Measurements from ENCODE around the gene NMRK2. TPM values are rescaled to one million over a fixed set of nuclear protein-coding genes. Genes with fewer than 3 reads are reported as not detected.

The NMRK2 gene
- total and polyA plus RNA-seq, 2 of the 13 experiments (the other 11 are each of a cell fraction or from before 2014, with no cell fraction given), result not detected

- TF ChIP-seq AKNA (CRISPR knock-in tag; IDR thresholded peaks at IDR 0.05; ENCODE audit: borderline replicate concordance) (no peak), FUBP1 (CRISPR knock-in tag; IDR thresholded peaks at IDR 0.05; ENCODE audit: borderline replicate concordance) (no peak), ZNF770 (CRISPR knock-in tag; IDR thresholded peaks at IDR 0.05) (no peak), PRDM4 (CRISPR knock-in tag; IDR thresholded peaks at IDR 0.05; ENCODE audit: borderline replicate concordance) (no peak), HOXA5 (CRISPR knock-in tag; IDR thresholded peaks at IDR 0.05) (no peak), SAP130 (CRISPR knock-in tag; IDR thresholded peaks at IDR 0.05; ENCODE audit: low read depth) (peak; percentile 88), ZNF335 (CRISPR knock-in tag; IDR thresholded peaks at IDR 0.05) (no peak), YY1 (IDR thresholded peaks at IDR 0.05; ENCODE audit: insufficient read depth, insufficient replicate concordance, low read depth, low read length) (peak; percentile 29), PCBP2 (optimal IDR thresholded peaks at IDR 0.05; ENCODE audit: low read depth, low read length, poor library complexity, severe bottlenecking) (no peak), ZBTB4 (CRISPR knock-in tag; IDR thresholded peaks at IDR 0.05; ENCODE audit: borderline replicate concordance) (no peak), U2AF2 (IDR thresholded peaks at IDR 0.05; ENCODE audit: low read depth, low read length) (no peak), ZNF773 (CRISPR knock-in tag; IDR thresholded peaks at IDR 0.05; ENCODE audit: borderline replicate concordance) (no peak)
Measured at GRCh38 chr19:3970808-3971598, 38.1 kb downstream of the NMRK2 start, which contains the start of gene DAPK3 (continued).
